Measurements from ENCODE around the gene FOCAD.
"Not testable (repeated sequence)": the region's sequence is repeated elsewhere in the genome, so short reads cannot be mapped to it uniquely, and the experiment has no call there.

Gene FOCAD

GRCh38 chr9:20974191-20974938, 290.3 kb downstream of the FOCAD start:
- not testable (repeated sequence) for DNase-seq

- no peak for DNase-seq
Observed at GRCh38 chr9:20978249-20978648, 294.2 kb downstream of the FOCAD start.

GRCh38 chr9:20980832-20981455, 296.9 kb downstream of the FOCAD start:
- no peak for DNase-seq

DNA sequence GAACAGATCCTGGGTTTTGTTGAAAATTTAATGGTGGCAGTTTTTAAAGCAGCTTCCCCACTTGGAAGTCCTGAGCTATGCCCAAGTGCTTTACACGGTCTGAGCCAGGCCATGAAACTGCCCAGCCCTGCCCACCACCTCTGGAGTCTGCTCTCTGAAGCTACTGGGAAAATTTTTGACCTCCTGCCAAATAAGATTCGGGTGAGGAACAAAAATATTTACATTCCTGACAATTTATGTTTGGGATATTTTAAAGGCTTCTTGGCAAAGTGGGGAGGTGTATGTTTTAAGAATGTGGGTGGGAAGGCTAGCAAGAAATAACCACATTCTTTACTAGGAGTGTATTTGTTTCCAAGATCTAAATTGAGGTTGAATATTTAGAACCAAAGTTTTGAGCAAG, 297.4 kb downstream of the FOCAD start:
- no peak for DNase-seq

DNA sequence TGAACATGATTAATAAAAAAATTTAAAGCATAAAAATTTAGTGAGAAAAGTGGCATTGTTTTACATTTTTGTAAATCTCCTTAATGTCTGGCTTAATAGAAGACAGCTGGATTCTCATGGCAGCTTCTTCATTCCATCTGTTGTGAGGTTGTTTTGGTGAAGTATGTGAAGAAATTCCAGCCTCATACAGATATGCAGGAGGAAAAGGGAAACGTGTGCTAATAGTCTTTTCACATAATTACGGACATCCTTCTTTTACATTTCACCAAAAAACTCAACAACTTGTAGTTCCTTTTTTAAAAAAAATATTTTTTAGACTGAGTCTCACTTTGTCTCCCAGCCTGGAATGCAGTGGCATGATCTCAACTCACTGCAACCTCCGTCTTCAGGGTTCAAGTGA, 300.4 kb downstream of the FOCAD start:
- no peak for DNase-seq

- DNase-seq: no peak
Observed at GRCh38 chr9:20985851-20986600, 302.0 kb downstream of the FOCAD start.

DNA sequence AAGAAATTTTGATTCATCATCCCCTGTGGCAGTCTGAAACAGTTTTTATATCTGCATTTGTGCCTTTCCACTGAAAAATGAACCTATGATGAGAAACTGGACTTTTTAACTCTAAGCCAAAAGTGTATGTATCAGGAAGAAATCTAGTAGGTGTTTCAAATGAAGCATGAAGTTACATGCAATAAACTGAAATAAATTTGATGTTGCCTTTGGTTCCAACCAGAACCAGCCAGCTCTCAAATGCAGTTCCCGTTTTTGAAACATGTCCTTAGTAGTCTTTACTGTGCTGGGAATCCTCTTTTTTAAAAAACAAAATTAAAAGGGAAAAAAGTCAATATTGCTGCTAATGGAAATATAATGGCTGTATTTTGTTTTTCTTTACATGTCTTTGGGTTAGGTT, 303.5 kb downstream of the FOCAD start:
- no peak for DNase-seq

DNA sequence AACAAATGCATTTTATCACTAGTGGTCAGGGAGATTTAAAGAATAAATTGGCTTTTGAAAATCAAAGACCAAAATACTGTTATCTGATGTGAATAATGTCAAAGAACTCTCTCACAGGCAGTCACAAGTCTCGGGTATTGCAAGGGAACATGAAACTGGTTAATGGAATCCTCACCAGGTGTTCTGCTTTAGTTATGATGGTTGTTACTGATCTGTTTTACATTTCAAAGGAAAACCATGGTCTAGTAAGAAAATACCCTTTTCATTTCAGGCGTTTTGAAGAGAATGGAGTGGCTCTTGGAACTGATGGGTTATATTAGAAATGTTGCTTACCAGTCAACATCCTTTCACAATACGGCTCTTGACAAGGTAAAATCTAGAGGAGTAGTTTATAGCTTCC, 304.0 kb downstream of the FOCAD start:
- DNase-seq: no peak

GRCh38 chr9:20988671-20989315, 304.7 kb downstream of the FOCAD start:
- DNase-seq: no peak

DNA sequence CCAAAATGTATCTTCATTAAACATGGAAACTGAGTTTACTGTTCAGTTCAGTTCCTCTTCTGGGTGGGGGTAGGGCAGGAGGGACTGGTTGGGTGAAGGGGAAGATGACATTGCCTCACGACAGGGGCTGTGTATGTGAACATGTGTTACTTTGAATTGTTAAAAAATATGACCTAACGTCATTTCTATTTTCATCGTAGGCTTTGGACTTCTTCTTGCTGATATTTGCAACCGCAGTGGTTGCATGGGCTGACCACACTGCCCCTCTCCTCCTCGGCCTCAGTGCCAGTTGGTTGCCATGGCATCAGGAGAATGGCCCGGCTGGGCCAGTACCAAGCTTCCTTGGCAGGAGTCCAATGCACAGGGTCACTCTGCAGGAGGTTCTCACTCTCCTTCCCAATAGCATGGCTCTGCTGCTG, 305.9 kb downstream of the FOCAD start:
- DNase-seq: no peak

- no peak for DNase-seq
Observed at GRCh38 chr9:20990867-20991266, 306.8 kb downstream of the FOCAD start.

DNA sequence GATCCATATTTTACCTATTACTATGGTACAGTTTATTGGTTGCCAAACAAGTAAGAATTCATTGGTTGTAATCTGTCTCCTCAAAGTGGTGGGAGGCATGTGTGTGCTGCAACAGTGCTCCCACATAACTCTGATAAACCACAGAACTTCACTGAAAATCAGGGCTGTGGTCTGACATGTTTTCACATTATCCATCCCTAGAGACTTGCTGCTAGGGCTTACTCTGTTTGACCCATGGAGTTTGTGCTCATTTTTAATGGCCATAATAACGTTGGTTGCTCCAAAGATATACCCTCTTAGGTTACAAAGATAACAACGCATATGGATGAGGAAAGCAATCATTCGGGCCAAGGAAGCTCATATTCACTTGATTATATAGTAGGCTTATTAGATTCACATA, 310.4 kb downstream of the FOCAD start:
- DNase-seq: no peak

- DNase-seq: no peak
Observed at GRCh38 chr9:20995616-20996015, 311.6 kb downstream of the FOCAD start.

DNA sequence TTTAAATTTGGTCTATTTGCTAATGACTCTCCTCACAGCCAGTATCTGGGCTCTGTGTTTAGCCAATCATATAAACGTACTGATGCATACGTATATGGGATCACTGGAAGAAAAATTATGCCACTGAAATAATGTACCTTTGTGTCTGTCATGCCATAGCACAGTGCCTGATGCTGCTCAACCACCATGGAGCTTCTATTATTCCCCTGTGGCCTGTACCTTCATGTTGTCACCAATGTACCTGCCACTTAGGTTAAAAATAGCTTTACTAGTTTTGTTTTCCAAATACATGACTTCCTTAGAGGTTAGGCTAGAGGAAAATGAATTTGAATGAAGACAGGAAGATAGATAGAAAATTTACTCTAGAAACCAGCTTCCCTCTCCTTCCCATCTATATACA, 312.8 kb downstream of the FOCAD start:
- no peak for DNase-seq

DNA sequence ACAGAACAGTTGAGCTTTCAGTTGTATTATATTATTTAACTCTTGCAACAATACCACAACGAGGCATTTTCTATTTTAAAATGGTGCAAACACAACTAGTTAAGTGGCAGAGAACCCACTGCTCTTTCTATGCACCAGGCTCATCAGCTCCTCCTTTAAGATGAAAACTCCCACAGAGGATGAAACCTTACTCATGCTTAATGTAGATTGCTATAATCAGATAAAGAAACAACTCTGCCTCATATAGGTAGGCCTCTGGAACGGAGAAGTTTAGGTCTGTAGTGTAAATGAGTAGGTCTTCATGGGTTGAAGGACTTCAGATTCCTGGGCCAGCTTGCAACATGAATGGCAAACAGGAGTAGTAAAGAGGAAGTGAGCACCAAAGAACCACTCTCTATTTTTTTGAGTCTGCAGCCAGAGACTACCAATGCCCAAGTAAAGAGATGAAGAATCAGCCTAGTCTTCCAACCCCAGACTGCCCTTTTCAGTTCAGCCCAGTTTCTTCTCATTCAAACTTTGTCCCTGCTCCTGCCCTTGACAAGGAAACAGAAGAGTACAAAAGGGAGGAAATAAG, 313.5 kb downstream of the FOCAD start:
- DNase-seq: no peak

DNA sequence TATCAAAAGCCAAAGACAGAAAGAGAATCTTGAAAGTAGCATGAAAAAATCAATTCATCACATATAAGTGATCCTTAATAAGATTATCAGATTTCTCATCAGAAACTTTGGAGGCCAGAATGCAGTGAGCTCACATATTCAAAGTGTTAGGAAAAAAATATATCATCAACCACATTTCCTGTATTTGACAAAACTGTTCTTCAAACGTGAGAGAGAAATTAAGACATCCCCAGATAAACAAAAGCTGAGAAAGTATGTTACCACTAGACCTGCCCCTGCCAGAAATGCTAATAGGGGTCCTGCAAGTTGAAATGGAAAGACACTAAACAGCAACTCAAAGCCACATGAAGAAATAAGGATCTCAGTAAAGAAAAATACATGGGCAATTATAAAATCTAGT, 317.5 kb downstream of the FOCAD start:
- DNase-seq: no peak

GRCh38 chr9:21002040-21002439, 318.0 kb downstream of the FOCAD start:
- no peak for DNase-seq

- no peak for DNase-seq
Observed at GRCh38 chr9:21015129-21015815, 331.2 kb downstream of the FOCAD start.

DNA sequence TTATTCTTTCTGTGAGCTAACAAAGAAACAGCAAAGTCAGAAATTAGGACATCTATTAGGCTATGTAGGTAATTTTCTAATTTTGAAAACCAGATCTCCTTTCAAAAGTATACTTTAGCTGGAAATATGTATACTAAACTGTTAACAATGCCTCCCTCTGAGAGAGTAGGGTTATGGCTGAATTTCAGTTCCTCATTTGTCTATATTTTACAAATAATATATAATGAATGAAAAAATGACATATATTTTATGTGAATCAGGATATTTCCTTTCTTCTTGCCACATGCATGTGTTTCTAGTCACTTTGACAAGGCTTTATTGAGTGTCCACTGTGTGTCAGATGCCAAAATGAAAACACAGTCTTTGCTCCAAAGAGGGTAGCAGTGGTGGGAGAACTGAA, 331.9 kb downstream of the FOCAD start:
- DNase-seq: no peak

DNA sequence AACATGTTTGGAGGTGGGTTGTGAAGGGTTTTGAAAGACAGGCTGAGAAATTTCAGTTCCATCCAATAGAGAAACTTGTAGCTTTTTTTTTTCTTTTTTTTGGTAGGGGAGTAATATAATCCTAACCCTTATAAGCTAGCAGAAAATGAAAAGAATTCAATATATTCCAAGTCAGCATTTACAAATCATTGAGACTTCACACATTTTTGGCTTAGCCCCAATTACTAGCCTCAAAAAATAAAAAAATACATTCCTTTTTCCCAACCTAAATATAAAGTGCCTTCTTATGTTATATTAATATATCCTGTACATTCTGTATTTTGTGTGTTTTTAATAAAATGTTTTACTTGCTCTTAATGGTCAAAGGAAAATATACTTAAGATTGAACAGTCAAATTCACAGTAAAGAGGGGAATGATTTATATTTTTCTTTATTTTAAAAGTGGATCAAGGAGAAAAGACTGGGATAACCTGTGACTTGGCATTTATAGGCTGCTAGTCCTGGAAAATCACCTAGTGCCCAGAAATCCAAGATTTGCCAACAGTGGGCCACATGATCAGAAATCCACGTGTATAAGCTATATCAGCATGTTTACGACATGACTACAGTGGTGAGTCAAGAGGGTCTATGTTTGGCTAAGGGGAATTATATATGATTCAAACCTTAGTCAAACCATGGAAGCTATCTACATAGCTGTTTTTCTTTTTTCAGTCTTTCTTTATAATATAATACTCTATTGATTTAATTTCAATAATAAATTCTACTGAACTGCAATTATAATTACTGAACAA, 332.8 kb downstream of the FOCAD start:
- DNase-seq: no peak

- no peak for DNase-seq
Observed at GRCh38 chr9:21018177-21018576, 334.1 kb downstream of the FOCAD start.

- no peak for DNase-seq
Observed at GRCh38 chr9:21023861-21024260, 339.8 kb downstream of the FOCAD start.

Measured in NCI-H2081 treated with DMSO at 0.1 percent for 48 hours (cell line).